Medulla oblongata (tissue), 1 donor: Measurements from ENCODE around the gene PLEKHG5.

ENCODE experiments used
- DNase-seq: peaks from one replicate; pipeline ENCODE4 v3.0.0-alpha.2; 2015; ENCODE audit errors: extremely low spot score

Gene PLEKHG5

GRCh38 chr1:6509220-6509918 is 17.9 kb upstream of the PLEKHG5 start:
- no peak for DNase-seq

- DNase-seq = no peak
Measured at GRCh38 chr1:6508816-6509189, 17.3 kb upstream of the PLEKHG5 start.

GRCh38 chr1:6508154-6508815 is 16.8 kb upstream of the PLEKHG5 start:
- DNase-seq = no peak

GRCh38 chr1:6507461-6507911 is 16.0 kb upstream of the PLEKHG5 start:
- no peak for DNase-seq

- DNase-seq = no peak
Measured at GRCh38 chr1:6507037-6507428, 15.6 kb upstream of the PLEKHG5 start.

- DNase-seq = no peak
Measured at GRCh38 chr1:6506210-6507036, 15.0 kb upstream of the PLEKHG5 start.

GRCh38 chr1:6505367-6506209 is 14.1 kb upstream of the PLEKHG5 start:
- no peak for DNase-seq

- no peak for DNase-seq
Measured at GRCh38 chr1:6504887-6505286, 13.4 kb upstream of the PLEKHG5 start.

GRCh38 chr1:6503884-6504602 is 12.6 kb upstream of the PLEKHG5 start:
- DNase-seq = no peak

- DNase-seq = peak; percentile 49
Measured at GRCh38 chr1:6502000-6502891, 10.8 kb upstream of the PLEKHG5 start.

- DNase-seq = no peak
Measured at GRCh38 chr1:6501279-6501813, 9.9 kb upstream of the PLEKHG5 start.

GRCh38 chr1:6500544-6501278 is 9.2 kb upstream of the PLEKHG5 start:
- DNase-seq = no peak

GRCh38 chr1:6499296-6499695 is 7.8 kb upstream of the PLEKHG5 start:
- no peak for DNase-seq

- no peak for DNase-seq
Measured at GRCh38 chr1:6498576-6499111, 7.2 kb upstream of the PLEKHG5 start.

GRCh38 chr1:6497867-6498575 is 6.6 kb upstream of the PLEKHG5 start:
- DNase-seq = no peak

- DNase-seq = no peak
Measured at GRCh38 chr1:6497215-6497866, 5.9 kb upstream of the PLEKHG5 start.

GRCh38 chr1:6496890-6497214 is 5.4 kb upstream of the PLEKHG5 start:
- no peak for DNase-seq

- DNase-seq = no peak
Measured at GRCh38 chr1:6496365-6496721, 4.9 kb upstream of the PLEKHG5 start.
